CD14-positive monocyte (primary cell): ENCODE results near the gene TAF1A. TPM values are rescaled to one million over a fixed set of nuclear protein-coding genes. Genes with fewer than 3 reads are reported as not detected.

Source experiments
- DNase-seq, 3 donors: peaks; one replicate each; pipeline ENCODE4 v3.0.0-alpha.2; 2011 to 2022
- H2AFZ ChIP-seq: 2 replicates; pipeline ENCODE4 v1.6.0; 2012; ENCODE audit warnings: mild to moderate bottlenecking, low read depth, low read length, inconsistent platforms; ENCODE audit not compliant: insufficient read depth, poor library complexity, severe bottlenecking
- H3K27ac ChIP-seq, 2 donors: 1 replicate in 1 of 2; 2 replicates in 1 of 2; pipeline ENCODE4 v1.5.1; 2012 to 2013; ENCODE audit warnings: low read length in 2 of 2, control low read depth in 1 of 2, inconsistent platforms in 1 of 2, low read depth in 1 of 2, mild to moderate bottlenecking in 1 of 2
- H3K27me3 ChIP-seq, 2 donors: one replicate each; pipeline versions ENCODE4 v1.6.0 to v1.6.1; 2011 to 2013; ENCODE audit warnings: low read length in 2 of 2; ENCODE audit not compliant: control insufficient read depth in 2 of 2, insufficient read depth in 2 of 2
- H3K36me3 ChIP-seq, 2 donors: replicated peaks in 1 of 2; 1 replicate in 1 of 2; 2 replicates in 1 of 2; pipeline versions ENCODE4 v1.5.1 to v1.6.1; 2012 to 2013; ENCODE audit warnings: low read length in 2 of 2, control low read depth in 1 of 2, inconsistent platforms in 1 of 2, mild to moderate bottlenecking in 1 of 2; ENCODE audit not compliant: insufficient read depth in 2 of 2, control insufficient read depth in 1 of 2
- H3K4me1 ChIP-seq, 2 donors: 1 replicate in 1 of 2; 2 replicates in 1 of 2; pipeline versions ENCODE4 v1.5.1 to v1.6.1; 2012 to 2013; ENCODE audit warnings: low read length in 2 of 2, control low read depth in 1 of 2, inconsistent platforms in 1 of 2, mild to moderate bottlenecking in 1 of 2, moderate library complexity in 1 of 2; ENCODE audit not compliant: insufficient read depth in 2 of 2, control insufficient read depth in 1 of 2
- H3K4me2 ChIP-seq: replicated peaks from 2 replicates; pipeline ENCODE3; 2012; ENCODE audit warnings: low read length, moderate library complexity, mild to moderate bottlenecking; ENCODE audit not compliant: poor library complexity, severe bottlenecking; ENCODE audit errors: extremely low read depth
- H3K4me3 ChIP-seq, 3 experiments: fragments of 200-600 bp in 1 of 3; sonication (generic) in 1 of 3; replicated peaks in 1 of 3; 1 replicate in 2 of 3; 2 replicates in 1 of 3; pipeline ENCODE4 v1.5.1; 2011 to 2013; ENCODE audit warnings: low read length in 3 of 3, mild to moderate bottlenecking in 3 of 3, control low read depth in 2 of 3, low read depth in 2 of 3, inconsistent platforms in 1 of 3, moderate library complexity in 1 of 3
- H3K79me2 ChIP-seq: 2 replicates; pipeline ENCODE4 v1.6.0; 2012; ENCODE audit warnings: mild to moderate bottlenecking, control low read depth, inconsistent platforms, low read length, moderate library complexity; ENCODE audit not compliant: insufficient read depth
- H3K9ac ChIP-seq: 2 replicates; pipeline ENCODE4 v1.6.0; 2017; ENCODE audit warnings: low read length, mild to moderate bottlenecking; ENCODE audit not compliant: insufficient read depth, poor library complexity, severe bottlenecking
- H3K9me3 ChIP-seq, 2 donors: replicated peaks in 1 of 2; 1 replicate in 1 of 2; 2 replicates in 1 of 2; pipeline versions ENCODE4 v1.5.1 to v1.6.1; 2012 to 2013; ENCODE audit warnings: low read length in 2 of 2, control low read depth in 1 of 2; ENCODE audit not compliant: control insufficient read depth in 1 of 2, insufficient read depth in 1 of 2
- H4K20me1 ChIP-seq: 2 replicates; pipeline ENCODE4 v1.6.0; 2012; ENCODE audit warnings: mild to moderate bottlenecking, low read length, control low read depth, moderate library complexity; ENCODE audit not compliant: insufficient read depth
- H3K27ac Mint-ChIP-seq, 7 donors: one replicate each; pipeline ENCODE4 v1.8.0; 2020; ENCODE audit warnings: mild to moderate bottlenecking in 7 of 7, mixed read lengths in 7 of 7, moderate library complexity in 6 of 7, inconsistent platforms in 2 of 7
- H3K27me3 Mint-ChIP-seq, 3 donors: one replicate each; pipeline ENCODE4 v1.8.0; 2021 to 2022; ENCODE audit warnings: low read depth in 3 of 3, mild to moderate bottlenecking in 3 of 3, mixed read lengths in 3 of 3, moderate library complexity in 3 of 3, inconsistent platforms in 1 of 3
- H3K36me3 Mint-ChIP-seq, 2 donors: one replicate each; pipeline ENCODE4 v1.8.0; 2020; ENCODE audit warnings: mixed read lengths in 2 of 2, inconsistent platforms in 1 of 2, mild to moderate bottlenecking in 1 of 2
- H3K4me1 Mint-ChIP-seq: one replicate; pipeline ENCODE4 v1.8.0; 2020; ENCODE audit warnings: mild to moderate bottlenecking, mixed read lengths
- H3K4me3 Mint-ChIP-seq, 2 donors: one replicate each; pipeline ENCODE4 v1.8.0; 2020; ENCODE audit warnings: mild to moderate bottlenecking in 2 of 2, mixed read lengths in 2 of 2, moderate library complexity in 1 of 2
- H3K9me3 Mint-ChIP-seq, 7 donors: one replicate each; pipeline ENCODE4 v1.8.0; 2020 to 2022; ENCODE audit warnings: mixed read lengths in 7 of 7, mild to moderate bottlenecking in 6 of 7, moderate library complexity in 6 of 7, inconsistent platforms in 2 of 7
- CTCF ChIP-seq: fragments of 200-600 bp; IDR thresholded peaks from one replicate; pipeline ENCODE4 v1.8.0; 2022; ENCODE audit warnings: antibody characterized with exemption, mild to moderate bottlenecking
- WGBS: methylation state at CpG from one replicate; pipeline ENCODE4 v1.1.5; 2013; ENCODE audit warnings: missing lambda C conversion rate; ENCODE audit not compliant: insufficient coverage; 5-methylcytosine and 5-hydroxymethylcytosine counted together
- intact Hi-C, 2 donors: fragments of 100-400 bp; cut with micrococcal nuclease; formaldehyde crosslinking; loops; one replicate each; pipeline versions ENCODE4 v1.15.0 to v1.15.1; 2023
- polyA plus RNA-seq, 3 donors: library from polyadenylated mRNA; depleted of rRNA in 1 of 3; unstranded in 2 of 3; stranded (reverse) in 1 of 3; fragments of 300-500 nt in 2 of 3; fragments of >200 nt in 1 of 3; fragmentation: Illumina TruSeq in 2 of 3; gene quantifications; 1 replicate in 2 of 3; 2 replicates in 1 of 3; pipeline ENCODE4 v1.2.3, GENCODE V29; 2012 to 2021

TAF1A gene
- polyA plus RNA-seq, 3 donors, result 1.3 to 5.1 (median 2.5) TPM

- Histone ChIP-seq H4K20me1 (no peaks in the 10 kb centered on the region), H2AFZ (no peak overlapping the region), H3K9me3 (no peaks in the 10 kb centered on the region), H3K27ac (no peak overlapping the region), H3K27me3 (peaks cover 0 to 4% of the 10 kb centered on the region in 2 donors), H3K9ac (no peak overlapping the region), H3K4me1 (no peaks in the 10 kb centered on the region), H3K4me3 (no peak overlapping the region), H3K4me2 (no peak overlapping the region), H3K36me3 (no peaks in the 10 kb centered on the region), H3K79me2 (no peaks in the 10 kb centered on the region)
- no peak for DNase-seq
- no peak overlapping the region for H3K27ac Mint-ChIP-seq
- no peaks in the 10 kb centered on the region for H3K36me3 Mint-ChIP-seq
- H3K9me3 Mint-ChIP-seq, result peaks cover 0 to 4% (median 0%) of the 10 kb centered on the region in 7 donors
- peaks cover 5% of the 10 kb centered on the region for H3K4me1 Mint-ChIP-seq
- intact Hi-C loops, result no loop called here
- WGBS, result 14% methylated on average over 7 of the region's 7 CpGs
- H3K27me3 Mint-ChIP-seq, result peaks cover 4 to 16% (median 11%) of the 10 kb centered on the region in 3 donors
- TF ChIP-seq CTCF, result no peak
- H3K4me3 Mint-ChIP-seq, result no peak overlapping the region
These were observed 43.0 kb downstream of the TAF1A start for GRCh38 chr1:222546548-222547259.

DNA sequence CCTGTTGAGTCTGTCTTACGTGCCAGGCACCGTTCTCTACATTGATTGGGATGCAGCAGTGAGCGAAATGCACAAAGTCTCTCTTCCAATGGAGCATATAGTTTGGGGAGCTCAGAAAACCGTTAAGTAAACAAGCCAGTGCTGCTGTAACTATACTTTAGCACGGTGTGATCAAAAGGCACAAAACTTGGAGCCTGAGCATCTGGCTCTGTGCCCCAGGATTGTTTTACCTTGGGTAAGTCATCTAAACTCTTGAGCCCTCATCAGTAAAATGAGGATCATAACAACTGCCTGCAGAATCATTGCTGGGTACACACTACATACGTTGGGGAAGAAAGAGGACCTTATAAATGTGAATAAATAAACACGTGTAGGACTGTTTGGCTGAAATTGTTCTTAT, 43.6 kb downstream of the TAF1A start:
- H3K4me3 ChIP-seq, result no peak overlapping the region

More for the DNA sequence above, 43.6 kb downstream of the TAF1A start:
- Mint-ChIP-seq H3K27ac (no peak overlapping the region), H3K4me1 (peaks cover 5% of the 10 kb centered on the region), H3K27me3 (peaks cover 4 to 16% (median 11%) of the 10 kb centered on the region in 3 donors), H3K9me3 (peaks cover 0 to 4% (median 0%) of the 10 kb centered on the region in 7 donors), H3K36me3 (no peaks in the 10 kb centered on the region), H3K4me3 (no peak overlapping the region)
- no peak for TF ChIP-seq CTCF
- Histone ChIP-seq H2AFZ (no peak overlapping the region), H3K4me1 (no peaks in the 10 kb centered on the region), H3K4me2 (no peak overlapping the region), H4K20me1 (no peaks in the 10 kb centered on the region), H3K9me3 (no peaks in the 10 kb centered on the region), H3K36me3 (no peaks in the 10 kb centered on the region), H3K27me3 (peaks cover 0 to 4% of the 10 kb centered on the region in 2 donors), H3K27ac (no peak overlapping the region), H3K9ac (no peak overlapping the region), H3K79me2 (no peaks in the 10 kb centered on the region)
- 88% methylated on average over 3 of the region's 7 CpGs for WGBS
- intact Hi-C loops, result no loop called here
- no peak for DNase-seq
